IMR-90 (cell line): ENCODE data around the gene ABHD5. TPM values are rescaled to one million over a fixed set of nuclear protein-coding genes. Genes with fewer than 3 reads are reported as not detected.
A peak's percentile ranks its signal among the peaks of the same experiment; 100 is the strongest.

Experiments
- ATAC-seq: fragments of 200-7000 bp; cut with Tn5 transposase; 2 replicates; pipeline ENCODE4 v1.9.1; 2020; ENCODE audit warnings: low read depth, mild to moderate bottlenecking, moderate library complexity
- BruUV-seq: library from RNA; stranded (reverse); fragments of 400-500 nt; replicated peaks from 2 replicates; lab custom pipeline; 2021; lab: Mats Ljungman, UMichigan
- CTCF ChIA-PET: fragments of 300-600 bp; formaldehyde crosslinking; extraction: SDS; loops from one replicate; lab custom pipeline; 2021; ENCODE audit warnings: antibody characterized with exemption; lab: Yijun Ruan, JAX
- POLR2A ChIA-PET: fragments of 300-600 bp; sonication (Branson Sonifier 250); formaldehyde crosslinking; loops from one replicate; lab custom pipeline; 2022; ENCODE audit warnings: antibody characterized with exemption; ENCODE audit not compliant: unreplicated experiment; lab: Charles Lee
- DNase-seq: peaks from one replicate; pipeline ENCODE4 v3.0.0; 2013
- H2AFZ ChIP-seq: replicated peaks from 2 replicates; pipeline ENCODE3; 2013; ENCODE audit warnings: low read length, mild to moderate bottlenecking; ENCODE audit not compliant: poor library complexity
- H2AK5ac ChIP-seq: 2 replicates; pipeline ENCODE4 v1.6.1; 2013; ENCODE audit warnings: low read depth, low read length, inconsistent platforms
- H2AK9ac ChIP-seq: replicated peaks from 2 replicates; pipeline ENCODE3; 2013; ENCODE audit warnings: mild to moderate bottlenecking, low read depth, low read length, moderate library complexity; ENCODE audit not compliant: poor library complexity
- H2BK120ac ChIP-seq: 2 replicates; pipeline ENCODE4 v1.6.1; 2013; ENCODE audit warnings: low read depth, low read length, inconsistent platforms
- H2BK15ac ChIP-seq: 3 replicates; pipeline ENCODE4 v1.6.1; 2013; ENCODE audit warnings: low read depth, low read length, inconsistent platforms
- H2BK20ac ChIP-seq: 2 replicates; pipeline ENCODE4 v1.6.1; 2013; ENCODE audit warnings: low read depth, mild to moderate bottlenecking, inconsistent platforms, low read length, moderate library complexity
- H2BK5ac ChIP-seq: 2 replicates; pipeline ENCODE4 v1.6.1; 2013; ENCODE audit warnings: mild to moderate bottlenecking, low read depth, low read length, inconsistent platforms; ENCODE audit not compliant: poor library complexity, severe bottlenecking
- H3K14ac ChIP-seq: replicated peaks from 2 replicates; pipeline ENCODE4 v1.6.1; 2013; ENCODE audit warnings: low read depth, low read length, inconsistent platforms
- H3K18ac ChIP-seq: 2 replicates; pipeline ENCODE4 v1.6.1; 2013; ENCODE audit warnings: low read depth, low read length, control low read depth
- H3K23ac ChIP-seq: 2 replicates; pipeline ENCODE4 v1.6.1; 2013; ENCODE audit warnings: low read depth, low read length, inconsistent platforms
- H3K27ac ChIP-seq: 2 replicates; pipeline ENCODE4 v1.5.1; 2013; ENCODE audit warnings: mild to moderate bottlenecking, control low read depth, low read length; ENCODE audit not compliant: insufficient read depth
- H3K27me3 ChIP-seq: 2 replicates; pipeline ENCODE4 v1.6.1; 2013; ENCODE audit warnings: low read length; ENCODE audit not compliant: control insufficient read depth, insufficient read depth
- H3K36me3 ChIP-seq: 2 replicates; pipeline ENCODE4 v1.6.1; 2013; ENCODE audit warnings: low read length, mixed read lengths; ENCODE audit not compliant: control insufficient read depth, insufficient read depth
- H3K4ac ChIP-seq: 2 replicates; pipeline ENCODE4 v1.6.1; 2013; ENCODE audit warnings: low read depth, low read length, inconsistent platforms
- H3K4me1 ChIP-seq: 2 replicates; pipeline ENCODE4 v1.6.1; 2013; ENCODE audit warnings: low read length, mixed read lengths; ENCODE audit not compliant: control insufficient read depth, insufficient read depth
- H3K4me2 ChIP-seq: 2 replicates; pipeline ENCODE4 v1.6.1; 2013; ENCODE audit warnings: low read depth, mild to moderate bottlenecking, control low read depth, low read length, moderate library complexity
- H3K4me3 ChIP-seq: 2 replicates; pipeline ENCODE4 v1.5.1; 2013; ENCODE audit warnings: low read depth, mild to moderate bottlenecking, control low read depth, low read length, moderate library complexity; ENCODE audit not compliant: insufficient read depth
- H3K56ac ChIP-seq: 2 replicates; pipeline ENCODE4 v1.6.1; 2013; ENCODE audit warnings: low read length, inconsistent platforms; ENCODE audit not compliant: insufficient read depth; ENCODE audit errors: extremely low read depth
- H3K79me1 ChIP-seq, 2 experiments: 2 replicates each; pipeline ENCODE4 v1.6.1; 2013; ENCODE audit warnings: low read length in 2 of 2, inconsistent platforms in 1 of 2, low read depth in 1 of 2
- H3K9ac ChIP-seq: 2 replicates; pipeline ENCODE4 v1.6.1; 2013; ENCODE audit warnings: low read depth, low read length, control low read depth
- H3K9me1 ChIP-seq: 2 replicates; pipeline ENCODE4 v1.6.1; 2013; ENCODE audit warnings: low read length, inconsistent platforms; ENCODE audit not compliant: insufficient read depth
- H3K9me3 ChIP-seq: 2 replicates; pipeline ENCODE4 v1.6.1; 2013; ENCODE audit warnings: low read length; ENCODE audit not compliant: control insufficient read depth, insufficient read depth
- H4K20me1 ChIP-seq: 2 replicates; pipeline ENCODE4 v1.6.1; 2013; ENCODE audit warnings: low read length, inconsistent platforms; ENCODE audit not compliant: insufficient read depth
- H4K5ac ChIP-seq: 2 replicates; pipeline ENCODE4 v1.6.1; 2013; ENCODE audit warnings: mild to moderate bottlenecking, low read depth, low read length, control low read depth
- H4K8ac ChIP-seq, 2 experiments: 2 replicates each; pipeline ENCODE4 v1.6.1; 2013; ENCODE audit warnings: low read depth in 2 of 2, low read length in 2 of 2, control low read depth in 1 of 2, inconsistent platforms in 1 of 2
- H4K91ac ChIP-seq: 2 replicates; pipeline ENCODE4 v1.6.1; 2013; ENCODE audit warnings: low read depth, low read length, inconsistent platforms; ENCODE audit not compliant: insufficient read depth
- BHLHE40 ChIP-seq: fragments of 150-350 bp; IDR thresholded peaks from 2 replicates; pipeline ENCODE4 v1.6.1; 2016; ENCODE audit warnings: mild to moderate bottlenecking, low read depth, low read length
- CEBPB ChIP-seq: IDR thresholded peaks from 2 replicates; pipeline ENCODE4 v1.6.1; 2012; ENCODE audit warnings: low read depth, low read length, improper control_type of control experiment
- CHD1 ChIP-seq: IDR thresholded peaks from 2 replicates; pipeline ENCODE4 v1.6.1; 2012; ENCODE audit warnings: low read depth, low read length, improper control_type of control experiment
- FOS ChIP-seq: fragments of 150-350 bp; IDR thresholded peaks from 2 replicates; pipeline ENCODE4 v1.6.1; 2016; ENCODE audit warnings: low read depth, low read length
- MAZ ChIP-seq: IDR thresholded peaks from 2 replicates; pipeline ENCODE4 v1.6.1; 2012; ENCODE audit warnings: low read depth, mild to moderate bottlenecking, low read length, improper control_type of control experiment, moderate library complexity, borderline replicate concordance
- MXI1 ChIP-seq: IDR thresholded peaks from 2 replicates; pipeline ENCODE4 v1.6.1; 2012; ENCODE audit warnings: low read depth, mild to moderate bottlenecking, low read length, moderate library complexity, borderline replicate concordance
- NFE2L2 ChIP-seq: fragments of 150-350 bp; IDR thresholded peaks from 2 replicates; pipeline ENCODE4 v1.6.1; 2016; ENCODE audit warnings: low read depth, mild to moderate bottlenecking, low read length
- POLR2A ChIP-seq: IDR thresholded peaks from 2 replicates; pipeline ENCODE4 v1.6.1; 2012; ENCODE audit warnings: mild to moderate bottlenecking, low read depth, low read length
- RAD21 ChIP-seq: IDR thresholded peaks from 2 replicates; pipeline ENCODE4 v1.6.1; 2012; ENCODE audit warnings: low read length, improper control_type of control experiment
- RCOR1 ChIP-seq: IDR thresholded peaks from 2 replicates; pipeline ENCODE4 v1.6.1; 2012; ENCODE audit warnings: mild to moderate bottlenecking, low read length, improper control_type of control experiment; ENCODE audit not compliant: insufficient replicate concordance
- RFX5 ChIP-seq: IDR thresholded peaks from 2 replicates; pipeline ENCODE4 v1.8.0; 2012; ENCODE audit warnings: low read depth, mild to moderate bottlenecking, low read length, moderate library complexity
- SMC3 ChIP-seq: fragments of 150-350 bp; IDR thresholded peaks from 2 replicates; pipeline ENCODE4 v1.6.1; 2016; ENCODE audit warnings: low read depth, mild to moderate bottlenecking, antibody characterized with exemption, low read length, moderate library complexity
- WGBS, 2 experiments: methylation state at CpG; one replicate each; pipeline versions ENCODE4 v1.1.5 to v1.1.7; 2013; ENCODE audit warnings: missing lambda C conversion rate in 2 of 2; ENCODE audit not compliant: insufficient read length in 1 of 2; ENCODE audit errors: extremely low coverage in 2 of 2; 5-methylcytosine and 5-hydroxymethylcytosine counted together
- dilution Hi-C: fragments of 300-500 bp; cut with HindIII; formaldehyde crosslinking; loops from one replicate; pipeline ENCODE4 v1.14.3; 2018; ENCODE audit warnings: low sequenced_read_pairs; ENCODE audit not compliant: unreplicated experiment
- in situ Hi-C: fragments of 300-500 bp; cut with MboI; formaldehyde crosslinking; loops from 3 replicates; pipeline ENCODE4 v1.14.3; 2019; ENCODE audit warnings: low sequenced_read_pairs, inconsistent platforms, mixed read lengths
- intact Hi-C: fragments of 100-400 bp; cut with micrococcal nuclease; formaldehyde crosslinking; loops from 2 replicates; pipeline ENCODE4 v1.10.0; 2022
- polyA plus RNA-seq, 3 experiments: library from polyadenylated mRNA; depleted of rRNA; stranded (reverse); fragments of >200 nt; gene quantifications; 2 replicates each; pipeline ENCODE4 v1.2.3, GENCODE V29; 2012; ENCODE audit warnings: low replicate concordance in 1 of 3
- total RNA-seq: library from RNA; depleted of rRNA; stranded (reverse); fragments of >200 nt; gene quantifications from 2 replicates; pipeline ENCODE4 v1.2.3, GENCODE V29; 2012
- TF ChIP-seq, protein P1 (sequence below): conservative IDR thresholded peaks from 2 replicates; pipeline ENCODE4 v1.5.1; 2012; ENCODE audit warnings: mild to moderate bottlenecking, low read depth, low read length, improper control_type of control experiment
- TF ChIP-seq, protein P2 (sequence below): fragments of 150-350 bp; IDR thresholded peaks from 2 replicates; pipeline ENCODE4 v1.6.1; 2016; ENCODE audit warnings: low read depth, mild to moderate bottlenecking, low read length, moderate library complexity, borderline replicate concordance
- TF ChIP-seq, protein P3 (sequence below): fragments of 150-350 bp; IDR thresholded peaks from 2 replicates; pipeline ENCODE4 v1.6.1; 2017; ENCODE audit warnings: mild to moderate bottlenecking, antibody characterized with exemption, low read length, low read depth

The ABHD5 gene
- total and polyA plus RNA-seq, 2 of the 4 experiments (the other 2 are of a cell fraction), result 15.8 to 33.2 TPM

DNA sequence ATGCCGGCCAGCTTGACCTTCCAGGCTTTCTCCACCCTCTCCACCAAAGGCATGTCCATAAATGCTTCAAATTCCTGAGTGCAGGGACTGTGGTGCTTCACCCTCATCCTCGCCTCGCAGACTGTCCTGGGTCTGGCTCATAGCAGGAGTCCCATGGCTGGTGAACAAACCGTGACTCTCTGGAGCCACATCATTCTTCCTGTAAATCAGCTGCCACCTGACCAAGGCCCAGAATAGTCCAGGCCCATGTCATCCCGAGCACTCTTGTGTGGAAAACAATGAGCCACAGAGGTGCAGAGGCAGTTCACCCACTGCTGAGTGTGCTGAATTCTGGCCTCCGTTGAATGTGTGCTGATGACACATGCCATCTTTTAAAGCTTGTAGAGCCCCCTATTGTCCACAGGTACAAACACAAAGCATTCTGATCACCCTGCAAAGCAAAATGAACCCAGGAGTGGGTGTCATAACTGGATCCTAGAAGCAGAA, 68.6 kb downstream of the ABHD5 start:
- Histone ChIP-seq H3K79me1 (0 out of 4 replicates have a peak, but pooled peaks cover 0 to 2% of the 10 kb centered on the region in 2 experiments), H3K4me3 (no peak overlapping the region), H2AFZ (peak overlapping the region; percentile 80), H2AK5ac (peak overlapping the region; percentile 95), H2AK9ac (peak overlapping the region; percentile 70), H3K18ac (peak overlapping the region; percentile 15), H3K4me2 (no peak overlapping the region), H3K4ac (peak overlapping the region; percentile 80), H4K8ac (peak overlapping the region; percentile 85 to 91), H4K20me1 (no peaks in the 10 kb centered on the region), H3K4me1 (peaks cover 30% of the 10 kb centered on the region), H2BK5ac (peak overlapping the region; percentile 85), H2BK20ac (peak overlapping the region; percentile 86), H3K23ac (peak overlapping the region; percentile 63; the same call in 1 of the 2 replicates), H2BK15ac (peak overlapping the region; percentile 55; the same call in 2 of the 3 replicates), H4K91ac (peak overlapping the region; percentile 96), H3K27ac (peak overlapping the region; percentile 71), H3K14ac (peak overlapping the region; percentile 86), H3K56ac (peak overlapping the region; percentile 30; the same call in 1 of the 2 replicates), H3K36me3 (no peaks in the 10 kb centered on the region), H4K5ac (peak overlapping the region; percentile 85), H3K9me3 (no peaks in the 10 kb centered on the region), H3K27me3 (no peaks in the 10 kb centered on the region), H3K9ac (peak overlapping the region; percentile 34; the same call in 1 of the 2 replicates), H2BK120ac (peak overlapping the region; percentile 94), H3K9me1 (peaks cover 19% of the 10 kb centered on the region)
- ATAC-seq, result peak; percentile 85
- dilution Hi-C loops, result no loop called here
- no CpG with 5 or more reads among the region's 6 CpGs for WGBS, 2 experiments
- in situ Hi-C loops, result no loop called here
- no TSS peak for BruUV-seq
- POLR2A ChIA-PET, result no interaction called here
- CTCF ChIA-PET, result interaction anchor here (0.6 to 2.0 kb wide), 2 partner anchors 9 to 10 kb away, joined by 4 to 8 read pairs; no protein-coding TSS in a partner anchor
- peak; percentile 87 for DNase-seq
- intact Hi-C loops, result loop anchor here (10.0 kb wide), 1 partner anchor 135 kb away; the partner anchor contains the start of gene ANO10
- 0 out of 2 replicates have a peak, but pooled peaks have one; percentile 4 for TF ChIP-seq FOS
- no peak for TF ChIP-seq RCOR1
- TF ChIP-seq MXI1, result 0 out of 2 replicates have a peak, but pooled peaks have one; percentile 17
- TF ChIP-seq, protein P1, sequence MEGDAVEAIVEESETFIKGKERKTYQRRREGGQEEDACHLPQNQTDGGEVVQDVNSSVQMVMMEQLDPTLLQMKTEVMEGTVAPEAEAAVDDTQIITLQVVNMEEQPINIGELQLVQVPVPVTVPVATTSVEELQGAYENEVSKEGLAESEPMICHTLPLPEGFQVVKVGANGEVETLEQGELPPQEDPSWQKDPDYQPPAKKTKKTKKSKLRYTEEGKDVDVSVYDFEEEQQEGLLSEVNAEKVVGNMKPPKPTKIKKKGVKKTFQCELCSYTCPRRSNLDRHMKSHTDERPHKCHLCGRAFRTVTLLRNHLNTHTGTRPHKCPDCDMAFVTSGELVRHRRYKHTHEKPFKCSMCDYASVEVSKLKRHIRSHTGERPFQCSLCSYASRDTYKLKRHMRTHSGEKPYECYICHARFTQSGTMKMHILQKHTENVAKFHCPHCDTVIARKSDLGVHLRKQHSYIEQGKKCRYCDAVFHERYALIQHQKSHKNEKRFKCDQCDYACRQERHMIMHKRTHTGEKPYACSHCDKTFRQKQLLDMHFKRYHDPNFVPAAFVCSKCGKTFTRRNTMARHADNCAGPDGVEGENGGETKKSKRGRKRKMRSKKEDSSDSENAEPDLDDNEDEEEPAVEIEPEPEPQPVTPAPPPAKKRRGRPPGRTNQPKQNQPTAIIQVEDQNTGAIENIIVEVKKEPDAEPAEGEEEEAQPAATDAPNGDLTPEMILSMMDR, result peak; percentile 43
- no peak for TF ChIP-seq NFE2L2
- no peak for TF ChIP-seq POLR2A
- TF ChIP-seq MAZ, result no peak
- no peak for TF ChIP-seq RFX5
- TF ChIP-seq CEBPB, result no peak
- 0 out of 2 replicates have a peak, but pooled peaks have one; percentile 18 for TF ChIP-seq SMC3
- no peak for TF ChIP-seq CHD1
- TF ChIP-seq, protein P2, sequence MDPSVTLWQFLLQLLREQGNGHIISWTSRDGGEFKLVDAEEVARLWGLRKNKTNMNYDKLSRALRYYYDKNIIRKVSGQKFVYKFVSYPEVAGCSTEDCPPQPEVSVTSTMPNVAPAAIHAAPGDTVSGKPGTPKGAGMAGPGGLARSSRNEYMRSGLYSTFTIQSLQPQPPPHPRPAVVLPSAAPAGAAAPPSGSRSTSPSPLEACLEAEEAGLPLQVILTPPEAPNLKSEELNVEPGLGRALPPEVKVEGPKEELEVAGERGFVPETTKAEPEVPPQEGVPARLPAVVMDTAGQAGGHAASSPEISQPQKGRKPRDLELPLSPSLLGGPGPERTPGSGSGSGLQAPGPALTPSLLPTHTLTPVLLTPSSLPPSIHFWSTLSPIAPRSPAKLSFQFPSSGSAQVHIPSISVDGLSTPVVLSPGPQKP, result no peak
- peak; percentile 39 for TF ChIP-seq RAD21
- peak; percentile 88 for TF ChIP-seq BHLHE40
- TF ChIP-seq, protein P3, sequence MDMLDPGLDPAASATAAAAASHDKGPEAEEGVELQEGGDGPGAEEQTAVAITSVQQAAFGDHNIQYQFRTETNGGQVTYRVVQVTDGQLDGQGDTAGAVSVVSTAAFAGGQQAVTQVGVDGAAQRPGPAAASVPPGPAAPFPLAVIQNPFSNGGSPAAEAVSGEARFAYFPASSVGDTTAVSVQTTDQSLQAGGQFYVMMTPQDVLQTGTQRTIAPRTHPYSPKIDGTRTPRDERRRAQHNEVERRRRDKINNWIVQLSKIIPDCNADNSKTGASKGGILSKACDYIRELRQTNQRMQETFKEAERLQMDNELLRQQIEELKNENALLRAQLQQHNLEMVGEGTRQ, result peak; percentile 70
